K562 (cell line): ENCODE measurements around the gene GBX1. TPM values are rescaled to one million over a fixed set of nuclear protein-coding genes. Genes with fewer than 3 reads are reported as not detected.

Experiments used
- AFF4 ChIP-seq: sonication (generic); formaldehyde crosslinking; IDR thresholded peaks from 2 replicates; pipeline ENCODE4 v1.8.0; 2023; ENCODE audit warnings: mild to moderate bottlenecking, missing genetic modification reagents
- E2F6 ChIP-seq, 2 experiments: IDR thresholded peaks; 2 replicates each; pipeline ENCODE4 v1.6.1; 2011; ENCODE audit warnings: borderline replicate concordance in 1 of 2, control low read depth in 1 of 2, low read depth in 1 of 2, low read length in 1 of 2, mild to moderate bottlenecking in 1 of 2, mixed read lengths in 1 of 2, moderate library complexity in 1 of 2; ENCODE audit not compliant: insufficient read depth in 1 of 2, insufficient read length in 1 of 2, poor library complexity in 1 of 2, severe bottlenecking in 1 of 2; ENCODE audit errors: extremely low read depth in 1 of 2
- MCM5 ChIP-seq: fragments of 450-650 bp; IDR thresholded peaks from 2 replicates; pipeline ENCODE4 v1.6.1; 2016; ENCODE audit warnings: low read depth
- PHB2 ChIP-seq: fragments of 450-650 bp; IDR thresholded peaks from 2 replicates; pipeline ENCODE4 v1.6.1; 2017; ENCODE audit warnings: low read depth
- THRB ChIP-seq: fragments of 450-650 bp; formaldehyde crosslinking; conservative IDR thresholded peaks from 2 replicates; pipeline ENCODE4 v1.4.0; 2022; ENCODE audit warnings: mild to moderate bottlenecking, missing genetic modification characterization
- ZNF785 ChIP-seq: fragments of 250-450 bp; sonication (Bioruptor Pico); IDR thresholded peaks from 2 replicates; pipeline ENCODE4 v1.4.0; 2020; ENCODE audit warnings: mild to moderate bottlenecking
- polyA plus RNA-seq, 8 experiments: library from polyadenylated mRNA; depleted of rRNA in 4 of 8; stranded (reverse) in 5 of 8; unstranded in 3 of 8; fragments of >200 nt; fragmentation: Nextera tagmentation in 2 of 8; fragmentation: Illumina TruSeq in 1 of 8; extraction: Ambion mirVana in 2 of 8; extraction: Trizol in 1 of 8; gene quantifications; 2 replicates each; pipeline versions ENCODE4 v1.2.1 to v1.2.3, GENCODE V29; 2011 to 2014; ENCODE audit warnings: inconsistent platforms in 1 of 8, missing spikeins in 1 of 8
- total RNA-seq, 7 experiments: library from RNA; depleted of rRNA in 6 of 7; stranded (reverse); fragments of >200 nt in 6 of 7; fragmentation: Illumina TruSeq in 2 of 7; extraction: Trizol in 2 of 7; gene quantifications; 2 replicates each; pipeline versions ENCODE4 v1.2.1 to v1.2.3, GENCODE V29; 2011 to 2021; ENCODE audit warnings: low replicate concordance in 1 of 7

Gene GBX1
- total and polyA plus RNA-seq, 9 of the 15 experiments (the other 6 are each of a cell fraction or from before 2014, with no cell fraction given), result not detected

GRCh38 chr7:151176401-151176800 lies 8.9 kb upstream of the GBX1 start (continued):
- TF ChIP-seq THRB (CRISPR knock-in tag) (no peak), MCM5 (no peak), AFF4 (no peak), E2F6 (IDR thresholded peaks at IDR 0.05; ENCODE audit: borderline replicate concordance in 1 of 2, extremely low read depth in 1 of 2, insufficient read depth in 1 of 2, insufficient read length in 1 of 2, low read depth in 1 of 2, low read length in 1 of 2, poor library complexity in 1 of 2, severe bottlenecking in 1 of 2) (peak; percentile 49 to 83), ZNF785 (CRISPR knock-in tag) (no peak), PHB2 (no peak)
